Measurements from ENCODE around the gene EIF2B4.

The EIF2B4 gene

DNA sequence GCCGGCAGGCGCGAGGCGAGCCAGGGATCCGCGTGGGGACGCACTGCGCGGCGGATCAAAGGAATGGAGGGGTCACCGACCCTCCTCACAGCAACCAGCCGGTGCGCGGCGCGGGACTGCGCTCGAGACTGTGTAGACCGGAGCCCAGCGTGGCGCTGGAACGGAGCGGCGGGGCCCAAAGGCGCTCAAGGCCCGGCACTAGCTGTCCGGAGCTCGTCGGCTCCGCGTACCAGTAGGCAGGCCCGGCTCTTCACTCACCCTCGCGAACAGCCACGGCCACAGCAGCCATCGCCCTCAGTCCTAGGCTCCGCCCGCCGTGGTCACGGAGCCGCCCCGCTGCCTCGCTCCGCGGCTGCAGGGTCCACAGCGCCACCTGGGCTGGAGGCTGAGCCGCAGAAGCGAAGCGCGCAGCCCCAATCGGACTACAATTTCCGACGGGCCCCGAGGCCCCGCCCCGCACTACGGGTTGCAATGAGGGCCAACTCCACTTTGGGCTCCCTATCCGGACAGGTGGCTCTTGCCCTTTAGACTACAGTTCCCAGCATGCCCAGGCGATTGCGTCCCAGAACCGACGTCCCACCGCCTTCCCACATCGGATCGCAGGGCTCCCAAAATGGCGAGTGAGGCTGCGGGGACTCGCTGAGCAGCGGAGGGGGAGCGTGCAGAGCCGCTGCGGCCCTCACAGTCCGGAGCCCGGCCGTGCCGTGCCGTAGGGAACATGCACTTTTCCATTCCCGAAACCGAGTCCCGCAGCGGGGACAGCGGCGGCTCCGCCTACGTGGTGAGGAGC, at the start of gene EIF2B4, which contains the start of gene SNX17:
TSS of gene EIF2B4 (minus strand) at position 313 of the 790 bp plus-strand sequence. CDS start at position 289, 24 bp downstream.
TSS of gene SNX17 (plus strand) at position 591 of the 790 bp plus-strand sequence. CDS start at position 719, 128 bp downstream.
- FAIRE-seq (peak; percentile 74), DNase-seq (ENCODE audit: low spot score) (peak; percentile 99)

GRCh38 chr2:27416151-27416550, 46.0 kb upstream of the EIF2B4 start:
- no peak for DNase-seq (ENCODE audit: low spot score)
- FAIRE-seq: no peak

GRCh38 chr2:27412419-27413152, 42.4 kb upstream of the EIF2B4 start:
- no peak for FAIRE-seq
- DNase-seq (ENCODE audit: low spot score): no peak

DNA sequence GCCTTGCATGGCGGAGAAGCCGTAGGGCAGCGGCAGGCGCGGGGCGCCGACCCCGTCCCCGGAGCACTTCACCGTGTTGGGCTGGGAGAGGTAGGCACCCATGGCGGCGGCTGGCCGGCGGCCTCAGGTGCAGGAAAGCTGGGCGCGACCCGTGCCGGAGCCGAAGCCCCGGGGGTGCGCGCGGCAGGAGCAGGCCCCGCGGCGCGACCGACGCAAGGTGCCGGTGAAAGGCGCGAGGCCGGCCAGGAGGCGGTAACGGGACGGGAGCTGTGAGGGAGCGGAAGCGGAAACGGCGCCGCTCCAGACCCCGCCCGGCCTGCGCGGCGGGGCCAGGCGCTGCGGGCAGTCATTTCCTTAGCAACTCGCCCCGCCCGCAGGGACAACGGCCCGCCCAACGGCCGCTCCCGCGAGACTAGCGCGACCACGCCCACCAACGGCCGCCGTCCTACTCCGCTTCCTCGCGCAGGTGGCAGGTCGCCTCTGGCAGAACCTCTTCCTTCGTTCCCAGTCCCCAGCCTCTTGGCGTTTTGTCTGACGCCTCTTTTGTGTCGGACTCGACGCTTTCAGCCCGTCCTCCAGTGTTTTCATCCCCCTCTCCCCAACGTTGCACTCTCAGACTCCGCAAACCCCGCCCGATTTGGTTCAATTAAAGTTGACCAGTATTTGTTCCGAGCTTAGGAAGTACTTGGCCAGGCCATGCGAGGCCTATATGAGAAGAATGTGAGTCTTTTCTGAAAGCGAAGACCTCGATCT, 39.4 kb upstream of the EIF2B4 start, which contains the start of gene PPM1G:
TSS of gene PPM1G (minus strand) at position 271 of the 753 bp plus-strand sequence. CDS start at position 102, 169 bp downstream.
- DNase-seq (ENCODE audit: low spot score): peak; percentile 99
- peak; percentile 81 for FAIRE-seq

- peak; percentile 54 for DNase-seq (ENCODE audit: low spot score)
- FAIRE-seq: no peak
These were observed 38.6 kb upstream of the EIF2B4 start for GRCh38 chr2:27408601-27409320.

DNA sequence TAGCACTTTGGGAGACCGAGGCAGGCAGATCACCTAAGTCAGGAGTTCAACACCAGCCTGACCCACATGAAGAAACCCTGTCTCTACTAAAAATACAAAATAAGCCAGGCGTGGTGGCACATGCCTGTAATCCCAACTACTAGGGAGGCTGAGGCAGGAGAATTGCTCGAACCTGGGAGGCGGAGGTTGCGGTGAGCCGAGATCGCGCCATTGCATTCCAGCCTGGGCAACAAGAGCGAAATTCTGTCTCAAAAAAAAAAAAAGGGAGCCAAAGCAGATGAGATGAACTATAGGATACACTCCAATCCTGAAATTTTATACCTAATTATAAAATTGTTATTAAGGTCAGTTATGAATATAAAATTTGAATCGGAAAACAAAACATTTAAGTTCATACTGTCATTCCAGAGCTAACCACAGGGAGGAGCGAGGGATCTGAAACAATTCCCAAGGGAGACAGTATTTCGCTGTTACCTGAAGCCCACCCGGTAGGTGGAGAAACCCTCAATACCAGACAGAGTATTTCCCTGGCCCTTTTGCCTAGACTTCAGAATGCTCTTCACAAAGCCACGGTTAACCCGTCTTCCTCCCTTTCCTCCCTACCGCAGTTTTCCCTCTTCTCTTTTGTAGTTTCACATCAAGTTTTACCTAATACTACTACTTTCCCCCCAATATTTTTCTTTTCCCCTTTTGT, 37.8 kb upstream of the EIF2B4 start:
- peak; percentile 69 for DNase-seq (ENCODE audit: low spot score)
- no peak for FAIRE-seq

DNA sequence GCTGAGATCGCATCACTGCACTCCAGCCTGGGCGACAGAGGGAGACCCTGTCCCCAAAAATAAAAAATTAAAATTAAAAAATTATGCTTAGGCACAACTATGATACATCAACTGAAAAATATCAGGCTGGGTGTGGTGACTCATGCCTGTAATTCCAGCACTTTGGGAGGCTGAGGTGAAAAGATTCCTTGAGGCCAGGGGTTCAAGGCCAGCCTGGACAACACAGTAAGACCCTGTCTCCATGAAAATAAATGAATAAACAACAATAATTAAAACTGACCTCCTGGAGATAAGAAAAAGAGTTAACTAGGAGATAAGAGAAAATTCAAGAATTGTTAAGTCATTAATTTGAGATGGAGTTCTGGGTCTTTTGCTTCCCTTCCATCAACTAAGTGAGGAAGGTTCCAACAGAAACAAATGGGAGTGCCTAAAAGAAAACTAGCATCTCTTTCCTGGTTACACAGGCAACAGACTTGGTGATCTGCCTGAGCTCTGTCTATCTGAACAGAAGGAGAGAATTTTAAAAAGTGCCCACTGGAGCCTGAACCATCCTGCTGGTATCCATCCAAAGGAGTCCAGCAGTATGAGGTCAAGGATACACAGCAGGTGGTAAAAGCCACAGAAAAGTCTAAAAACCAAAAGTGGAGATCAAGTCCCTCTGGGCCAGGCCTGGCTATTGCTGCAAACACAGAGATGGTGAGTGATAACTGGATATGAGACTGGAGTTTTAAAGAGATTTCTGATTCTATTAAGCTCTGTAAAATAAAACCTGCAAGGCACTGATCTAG, 30.4 kb upstream of the EIF2B4 start:
- no peak for FAIRE-seq
- DNase-seq (ENCODE audit: low spot score): no peak

DNA sequence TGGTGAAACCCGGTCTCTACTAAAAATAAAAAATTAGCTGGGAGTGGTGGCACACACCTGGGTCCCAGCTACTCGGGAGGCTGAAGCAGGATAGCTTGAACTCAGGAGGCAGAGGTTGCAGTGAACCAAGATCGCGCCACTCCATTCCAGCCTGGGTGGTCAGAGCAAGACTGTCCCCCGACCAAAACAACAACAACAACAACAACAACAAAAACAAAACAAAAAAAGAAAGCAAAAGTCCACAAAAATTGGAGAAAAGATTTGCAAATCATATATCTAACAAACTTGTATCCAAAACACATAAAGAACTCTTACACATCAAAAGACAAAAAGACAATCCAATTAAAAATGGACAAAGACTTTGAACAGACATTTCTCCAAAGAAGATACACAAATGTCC, 28.8 kb upstream of the EIF2B4 start:
- FAIRE-seq: no peak
- DNase-seq (ENCODE audit: low spot score): no peak

GRCh38 chr2:27393225-27393624, 23.1 kb upstream of the EIF2B4 start:
- DNase-seq (ENCODE audit: low spot score): no peak
- no peak for FAIRE-seq

DNA sequence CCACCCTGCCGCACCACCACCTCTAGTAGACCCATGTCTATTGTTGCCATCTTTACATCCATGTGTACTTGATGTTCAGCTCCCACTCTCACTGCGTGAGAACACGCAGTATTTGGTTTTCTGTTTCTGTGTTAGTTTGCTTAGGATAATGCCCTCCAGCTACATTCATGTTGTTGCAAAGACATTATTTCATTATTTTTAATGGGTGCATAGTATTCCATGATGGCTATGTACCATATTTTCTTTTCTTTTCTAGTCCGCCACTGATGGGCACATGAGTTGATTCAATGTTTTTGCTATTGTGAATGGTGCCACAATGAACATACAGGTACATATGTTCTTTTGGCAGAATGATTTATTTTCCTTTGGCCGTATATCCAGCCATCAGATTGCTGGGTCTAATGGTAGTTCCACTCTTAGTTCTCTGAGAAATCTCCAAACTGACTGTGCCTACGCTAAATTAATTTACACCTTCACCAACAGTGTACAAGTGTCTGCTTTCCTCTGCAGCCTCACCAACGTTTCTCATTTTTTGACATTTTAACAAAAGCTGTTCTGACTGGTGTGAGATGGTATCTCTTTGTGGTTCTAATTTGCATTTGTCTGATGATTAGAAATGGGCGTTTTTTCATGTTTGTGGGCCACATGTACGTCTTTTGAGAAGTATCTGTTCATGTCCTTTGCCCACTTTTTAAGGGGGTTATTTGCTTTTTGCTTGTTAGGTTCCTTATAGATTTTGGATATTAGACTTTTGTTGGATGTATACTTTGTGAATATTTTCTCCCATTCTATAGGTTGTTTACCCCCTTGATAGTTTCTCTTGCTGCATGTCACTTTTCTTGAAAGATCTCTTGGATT, 20.9 kb upstream of the EIF2B4 start:
- FAIRE-seq (no peak), DNase-seq (ENCODE audit: low spot score) (no peak)

GRCh38 chr2:27381577-27382181, 11.5 kb upstream of the EIF2B4 start:
- DNase-seq (ENCODE audit: low spot score) (no peak), FAIRE-seq (peak; percentile 13)

DNA sequence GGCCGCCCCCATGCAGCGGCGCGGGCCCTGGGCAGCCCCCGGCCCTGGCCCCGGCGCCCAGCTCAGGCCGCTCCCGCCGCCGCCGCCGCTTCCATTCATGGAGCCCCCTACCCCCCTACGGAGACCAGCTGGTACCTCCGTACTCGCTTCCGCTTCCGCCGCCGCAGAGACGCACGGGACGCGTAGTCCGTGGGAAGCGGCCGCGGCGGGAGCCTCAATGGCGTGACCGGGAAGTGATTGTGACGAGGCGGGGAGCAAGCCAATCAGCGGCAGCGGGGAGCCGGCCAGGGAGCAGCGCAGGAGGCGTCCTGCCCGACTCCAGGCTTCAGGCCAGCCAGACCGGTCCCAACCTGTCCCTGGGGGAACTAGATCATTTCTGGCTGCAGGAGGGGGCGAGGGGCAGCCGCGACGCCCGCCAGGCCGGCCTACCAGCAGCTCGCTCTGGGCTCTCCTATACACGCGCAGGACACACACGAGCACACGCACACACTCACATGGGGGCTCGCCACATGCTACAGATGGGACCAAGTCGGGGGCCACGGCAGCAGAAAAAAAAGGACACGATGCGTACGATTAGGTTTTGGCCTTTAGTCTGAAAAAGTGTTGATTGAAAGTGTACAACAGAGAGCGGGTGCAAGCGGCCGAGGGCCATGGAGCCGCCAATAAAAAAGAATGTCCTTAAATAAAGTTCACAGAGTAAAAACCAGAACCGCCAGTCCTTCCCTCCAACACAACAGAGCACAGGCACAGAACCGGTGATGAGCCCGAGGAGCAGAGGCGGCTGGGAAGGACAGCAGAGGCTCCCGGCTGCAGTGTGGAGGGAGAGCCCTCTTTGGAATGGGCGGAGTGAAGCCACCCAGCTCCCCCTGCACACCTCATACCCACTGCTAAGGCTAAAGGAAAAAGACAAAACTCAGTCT, 10.7 kb upstream of the EIF2B4 start, which contains the start of gene ZNF513:
TSS of gene ZNF513 (minus strand) at position 109 of the 920 bp plus-strand sequence. CDS start 208 bp downstream, outside the sequence.
- FAIRE-seq (no peak), DNase-seq (ENCODE audit: low spot score) (no peak)

GRCh38 chr2:27379836-27380625, 9.9 kb upstream of the EIF2B4 start:
- no peak for FAIRE-seq
- DNase-seq (ENCODE audit: low spot score): no peak

GRCh38 chr2:27379383-27379835, 9.3 kb upstream of the EIF2B4 start:
- DNase-seq (ENCODE audit: low spot score) (no peak), FAIRE-seq (no peak)

GRCh38 chr2:27378809-27379290, 8.7 kb upstream of the EIF2B4 start:
- no peak for FAIRE-seq

More at GRCh38 chr2:27378809-27379290, 8.7 kb upstream of the EIF2B4 start:
- no peak for DNase-seq (ENCODE audit: low spot score)
